Fibroblast of pulmonary artery (primary cell): ENCODE data around the gene RASGRP2.

Experiments
- DNase-seq: peaks from one replicate; pipeline ENCODE4 v3.0.0-alpha.2; 2010; ENCODE audit warnings: low read depth
- H3K4me3 ChIP-seq: replicated peaks from 2 replicates; pipeline ENCODE4 v1.5.1; 2011; ENCODE audit warnings: low read depth, mild to moderate bottlenecking, control low read depth, low read length, moderate library complexity
- TF ChIP-seq, protein P1 (sequence below): IDR thresholded peaks from 2 replicates; pipeline ENCODE4 v1.5.1; 2011; ENCODE audit warnings: mild to moderate bottlenecking, control low read depth, low read length, inconsistent platforms; ENCODE audit errors: missing control alignments

Gene RASGRP2

DNA sequence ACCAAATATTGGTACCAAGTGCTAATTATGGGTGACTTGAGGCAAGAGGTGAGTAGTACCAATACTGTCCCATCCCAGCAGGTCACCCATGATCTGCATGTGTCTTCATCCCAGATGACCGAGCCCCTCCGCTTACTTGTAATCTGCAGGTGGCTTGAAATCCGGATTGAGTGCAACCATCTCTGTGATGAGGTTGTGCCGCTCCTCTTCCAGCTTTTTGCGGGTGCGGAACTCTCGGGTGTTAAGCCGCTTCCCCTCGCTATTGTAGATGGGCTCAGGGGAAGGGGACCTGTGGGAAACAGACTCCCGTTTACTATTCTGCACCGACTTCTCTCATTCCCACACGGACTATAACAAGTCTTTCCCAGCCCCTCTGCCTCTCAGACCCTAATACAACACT lies 26.2 kb upstream of the RASGRP2 start:
- DNase-seq, result no peak
- TF ChIP-seq, protein P1, sequence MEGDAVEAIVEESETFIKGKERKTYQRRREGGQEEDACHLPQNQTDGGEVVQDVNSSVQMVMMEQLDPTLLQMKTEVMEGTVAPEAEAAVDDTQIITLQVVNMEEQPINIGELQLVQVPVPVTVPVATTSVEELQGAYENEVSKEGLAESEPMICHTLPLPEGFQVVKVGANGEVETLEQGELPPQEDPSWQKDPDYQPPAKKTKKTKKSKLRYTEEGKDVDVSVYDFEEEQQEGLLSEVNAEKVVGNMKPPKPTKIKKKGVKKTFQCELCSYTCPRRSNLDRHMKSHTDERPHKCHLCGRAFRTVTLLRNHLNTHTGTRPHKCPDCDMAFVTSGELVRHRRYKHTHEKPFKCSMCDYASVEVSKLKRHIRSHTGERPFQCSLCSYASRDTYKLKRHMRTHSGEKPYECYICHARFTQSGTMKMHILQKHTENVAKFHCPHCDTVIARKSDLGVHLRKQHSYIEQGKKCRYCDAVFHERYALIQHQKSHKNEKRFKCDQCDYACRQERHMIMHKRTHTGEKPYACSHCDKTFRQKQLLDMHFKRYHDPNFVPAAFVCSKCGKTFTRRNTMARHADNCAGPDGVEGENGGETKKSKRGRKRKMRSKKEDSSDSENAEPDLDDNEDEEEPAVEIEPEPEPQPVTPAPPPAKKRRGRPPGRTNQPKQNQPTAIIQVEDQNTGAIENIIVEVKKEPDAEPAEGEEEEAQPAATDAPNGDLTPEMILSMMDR, result no peak
- H3K4me3 ChIP-seq, result no peak overlapping the region

DNA sequence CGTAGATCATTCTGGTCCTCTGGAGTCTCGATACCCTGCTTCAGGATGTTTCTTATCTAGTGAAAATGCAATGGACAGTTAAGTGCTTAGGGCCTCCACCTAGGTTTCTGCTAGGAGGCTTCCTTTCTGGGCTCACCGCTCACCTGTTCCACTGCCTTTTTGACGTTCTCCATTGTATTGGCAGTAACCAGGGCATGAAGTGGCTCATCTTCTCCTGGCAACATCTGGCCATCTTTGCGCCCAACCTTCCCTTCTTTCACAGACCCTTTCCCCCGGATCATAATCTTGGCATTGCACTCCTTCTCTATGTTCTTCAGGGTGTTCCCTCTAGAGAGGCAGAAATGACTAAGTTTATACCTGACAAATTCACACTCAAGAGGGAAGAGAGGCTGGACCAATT lies 25.3 kb upstream of the RASGRP2 start:
- no peak for DNase-seq
- TF ChIP-seq, protein P1, result no peak
- no peak overlapping the region for H3K4me3 ChIP-seq

DNA sequence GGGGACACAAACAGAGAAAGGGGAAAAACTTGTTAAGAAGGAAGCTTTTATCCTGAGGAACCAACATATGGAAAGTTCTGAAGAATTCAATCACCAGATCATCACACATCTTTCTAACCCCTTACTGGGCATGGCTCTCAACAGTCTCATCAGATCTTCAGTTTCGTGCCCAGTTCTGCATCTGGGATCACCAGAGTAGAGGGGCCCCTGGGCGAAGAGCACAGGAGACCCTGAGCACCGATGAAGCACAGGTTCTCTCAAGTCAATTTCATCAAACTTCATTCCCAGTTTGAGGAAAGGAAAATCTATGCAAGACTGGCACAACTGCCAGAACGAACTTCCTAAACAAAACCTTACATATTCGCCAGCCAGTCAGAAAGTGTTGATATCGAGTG lies 24.4 kb upstream of the RASGRP2 start:
- H3K4me3 ChIP-seq, result no peak overlapping the region
- DNase-seq, result no peak
- TF ChIP-seq, protein P1, result no peak

DNA sequence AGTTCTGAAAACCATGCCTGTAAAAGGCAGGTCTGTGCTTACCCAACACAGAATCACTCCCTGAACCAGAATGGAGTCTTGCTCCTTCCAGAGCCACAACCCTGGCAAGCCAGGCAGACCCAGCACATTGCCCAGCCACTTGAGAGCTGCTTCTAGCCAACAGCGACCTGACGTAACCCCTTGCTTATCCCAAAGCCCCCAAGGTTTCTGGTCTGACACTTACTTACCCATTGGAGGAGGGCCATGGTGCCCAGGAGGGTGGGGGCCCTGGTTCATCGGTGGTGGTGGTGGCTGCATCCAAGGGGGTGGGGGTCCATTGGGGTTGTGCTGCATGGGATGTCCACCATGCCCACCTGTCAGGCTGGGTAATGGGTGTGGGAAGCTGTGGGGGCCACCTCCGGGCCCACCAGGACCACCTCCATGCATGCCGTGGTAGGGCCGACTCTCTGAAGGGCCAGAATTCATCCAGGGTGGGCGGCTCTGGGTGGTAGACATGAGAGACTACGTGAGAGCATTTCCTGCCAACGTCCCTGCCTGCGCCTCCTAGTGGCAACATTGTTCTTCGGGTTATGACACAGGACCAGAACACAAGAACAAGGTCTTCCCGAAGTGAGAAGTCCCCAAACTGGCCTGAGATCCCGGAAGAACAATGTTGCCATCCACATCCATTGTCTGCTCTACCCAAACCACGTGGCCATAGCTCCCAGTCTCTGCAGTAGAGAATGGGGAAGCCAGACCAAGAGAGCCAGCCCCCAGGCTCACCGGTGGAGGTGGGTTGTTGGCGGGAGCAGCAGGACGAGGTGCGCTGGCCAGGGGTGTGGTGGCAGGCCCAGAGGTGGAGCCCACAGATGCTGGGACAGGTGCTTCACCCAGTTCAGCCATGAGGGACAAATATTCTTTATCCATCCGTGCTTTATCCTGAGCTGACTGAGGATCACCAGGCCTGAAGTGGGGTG lies 23.7 kb upstream of the RASGRP2 start:
- DNase-seq, result peak; percentile 80

DNA sequence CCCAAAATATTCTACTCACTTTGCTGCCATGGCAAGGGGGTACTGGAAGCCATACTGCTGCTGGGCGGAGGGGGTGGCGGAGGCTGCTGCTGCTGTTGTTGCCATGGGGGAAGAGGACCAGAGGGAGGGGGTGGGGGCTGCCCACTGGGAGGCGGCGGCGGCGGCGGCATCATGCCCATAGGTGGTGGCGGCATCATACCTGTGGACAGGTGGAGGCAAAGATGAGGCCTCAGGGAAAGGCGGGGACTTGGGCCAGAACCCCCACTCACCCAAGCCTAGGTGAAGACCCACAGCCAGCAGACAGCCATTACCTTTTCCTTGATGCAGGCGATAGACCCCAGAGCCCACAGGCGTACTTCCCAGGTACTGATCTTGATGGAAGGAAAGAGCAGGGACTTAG lies 22.9 kb upstream of the RASGRP2 start:
- no peak for DNase-seq
- TF ChIP-seq, protein P1, result no peak
- no peak overlapping the region for H3K4me3 ChIP-seq

More for the DNA sequence above, 23.7 kb upstream of the RASGRP2 start:
- TF ChIP-seq, protein P1, result peak; percentile 77
- no peak overlapping the region for H3K4me3 ChIP-seq

DNA sequence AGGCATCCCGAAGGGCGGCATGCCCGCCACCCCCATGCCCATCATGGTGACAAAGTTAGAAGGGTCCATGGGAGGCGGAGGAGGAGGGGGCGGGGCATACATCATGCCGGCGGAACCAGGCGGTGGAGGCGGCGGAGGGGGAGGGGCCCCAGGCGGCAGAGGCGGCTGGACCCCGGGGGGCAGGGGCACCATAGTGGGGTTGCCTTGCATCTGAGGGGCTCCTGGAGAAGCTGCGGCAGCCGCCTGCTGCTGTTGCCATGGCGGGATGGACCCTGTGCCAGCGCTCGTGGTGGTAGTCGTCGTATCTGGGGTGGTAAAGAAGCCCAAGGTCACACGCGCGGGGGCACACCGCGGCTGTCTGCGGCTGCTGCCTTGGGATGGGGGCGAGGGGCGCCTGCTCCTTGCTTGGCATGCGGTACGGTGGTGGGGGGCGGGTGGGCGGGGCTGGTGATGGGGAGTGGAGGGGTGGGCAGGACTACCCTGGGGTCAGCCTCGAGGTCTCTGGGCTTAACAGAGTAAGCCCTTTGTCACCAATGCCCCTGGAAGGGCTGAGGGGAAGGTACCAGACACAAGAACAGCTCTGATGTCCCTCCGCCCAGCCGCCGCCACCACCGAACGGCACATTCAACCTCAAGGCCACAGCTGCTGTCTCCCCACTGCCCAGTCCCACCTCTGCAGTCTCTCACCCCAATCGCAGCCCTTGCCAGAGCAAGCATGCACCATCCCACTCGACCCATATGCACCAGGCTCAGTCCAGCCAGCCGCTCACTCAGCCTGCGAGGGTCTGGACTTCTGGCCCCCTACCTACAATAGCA lies 22.1 kb upstream of the RASGRP2 start:
- no peak overlapping the region for H3K4me3 ChIP-seq
- TF ChIP-seq, protein P1, result no peak
- no peak for DNase-seq
